GM21526 (cell line): ENCODE data around the gene PARP8.
"Not testable (repeated sequence)": the region's sequence is repeated elsewhere in the genome, so short reads cannot be mapped to it uniquely, and the experiment has no call there.

Experiments
- ATAC-seq: cut with Tn5 transposase; IDR thresholded peaks from one replicate; pipeline ENCODE4 v1.9.1; 2021; ENCODE audit warnings: moderate library complexity; ENCODE audit not compliant: unreplicated experiment, low FRiP score

Gene PARP8

DNA sequence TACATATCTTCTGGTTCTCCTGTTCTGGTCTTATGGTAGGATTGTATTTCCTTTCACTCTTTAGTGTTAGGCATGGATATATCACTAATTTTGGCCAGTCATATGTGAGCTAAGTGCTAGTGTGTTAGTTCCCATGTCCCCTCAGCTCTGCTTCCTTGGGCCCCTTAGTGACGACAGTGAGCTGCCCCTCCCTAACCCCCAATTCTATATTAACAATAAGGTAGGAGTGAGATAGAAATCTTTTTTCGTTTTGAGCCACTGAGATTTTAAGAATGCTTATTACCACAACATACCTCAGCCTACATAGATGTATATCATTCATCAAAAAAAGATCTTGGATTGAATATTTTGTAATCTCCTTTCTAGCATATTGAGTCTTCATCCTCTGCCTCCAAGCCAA is 100.5 kb downstream of the PARP8 start:
- no peak for ATAC-seq

DNA sequence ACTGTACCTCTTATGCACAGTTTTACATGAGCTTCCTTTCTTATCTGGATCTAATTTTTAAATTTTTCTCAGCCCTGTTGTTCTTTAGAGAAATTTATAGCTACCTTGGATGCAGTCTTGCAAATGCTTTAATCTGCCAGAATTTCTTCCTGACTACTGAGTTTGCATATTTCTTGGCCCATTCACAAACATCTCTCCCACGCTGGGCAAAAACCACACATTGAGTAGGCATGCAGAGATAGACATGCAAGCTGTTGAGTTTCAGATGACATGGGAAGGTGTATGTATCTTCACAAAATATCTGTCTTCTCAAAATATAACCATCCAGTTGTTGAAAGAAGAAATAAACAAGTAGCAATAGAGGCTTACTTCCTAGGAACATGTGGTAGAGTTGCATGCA is 101.2 kb downstream of the PARP8 start:
- ATAC-seq: no peak

DNA sequence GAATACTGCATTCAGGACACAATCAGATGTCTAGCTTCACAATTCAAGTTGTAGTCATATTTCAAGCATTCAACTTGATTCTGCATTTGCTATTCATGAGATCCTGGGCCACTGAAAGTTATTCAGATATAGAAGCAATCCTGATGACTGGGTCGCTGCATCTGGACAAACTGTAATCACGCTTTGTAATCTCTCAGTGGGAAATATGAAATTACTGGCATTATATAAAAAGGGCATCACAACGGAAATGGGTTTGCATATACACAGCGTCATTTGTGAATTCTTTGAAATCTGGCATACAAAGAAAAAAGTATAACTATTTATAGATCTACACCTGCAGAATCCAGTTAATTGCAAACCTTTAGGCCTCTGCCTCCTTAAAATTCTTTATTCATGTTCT is 102.2 kb downstream of the PARP8 start:
- ATAC-seq: no peak

DNA sequence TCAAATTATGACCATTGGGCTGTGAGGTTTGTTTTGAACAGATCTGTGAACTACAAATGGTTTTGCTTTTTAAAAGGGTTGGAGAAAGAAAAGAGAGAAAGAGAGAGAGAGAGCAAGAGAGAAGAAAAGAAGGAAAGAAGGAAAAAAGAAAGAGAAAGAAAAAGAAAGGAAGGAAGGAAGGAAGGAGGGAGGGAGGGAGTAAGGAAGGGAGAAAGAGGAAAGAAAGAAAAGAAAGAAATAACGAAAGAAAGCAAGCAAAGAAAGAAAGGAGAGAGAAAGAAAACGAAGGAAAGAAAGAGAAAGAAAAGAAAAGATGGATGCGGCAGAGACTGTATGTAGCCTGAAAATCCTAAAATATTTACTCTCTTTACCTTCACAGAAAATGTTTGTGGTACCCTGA is 104.0 kb downstream of the PARP8 start:
- ATAC-seq: no peak

DNA sequence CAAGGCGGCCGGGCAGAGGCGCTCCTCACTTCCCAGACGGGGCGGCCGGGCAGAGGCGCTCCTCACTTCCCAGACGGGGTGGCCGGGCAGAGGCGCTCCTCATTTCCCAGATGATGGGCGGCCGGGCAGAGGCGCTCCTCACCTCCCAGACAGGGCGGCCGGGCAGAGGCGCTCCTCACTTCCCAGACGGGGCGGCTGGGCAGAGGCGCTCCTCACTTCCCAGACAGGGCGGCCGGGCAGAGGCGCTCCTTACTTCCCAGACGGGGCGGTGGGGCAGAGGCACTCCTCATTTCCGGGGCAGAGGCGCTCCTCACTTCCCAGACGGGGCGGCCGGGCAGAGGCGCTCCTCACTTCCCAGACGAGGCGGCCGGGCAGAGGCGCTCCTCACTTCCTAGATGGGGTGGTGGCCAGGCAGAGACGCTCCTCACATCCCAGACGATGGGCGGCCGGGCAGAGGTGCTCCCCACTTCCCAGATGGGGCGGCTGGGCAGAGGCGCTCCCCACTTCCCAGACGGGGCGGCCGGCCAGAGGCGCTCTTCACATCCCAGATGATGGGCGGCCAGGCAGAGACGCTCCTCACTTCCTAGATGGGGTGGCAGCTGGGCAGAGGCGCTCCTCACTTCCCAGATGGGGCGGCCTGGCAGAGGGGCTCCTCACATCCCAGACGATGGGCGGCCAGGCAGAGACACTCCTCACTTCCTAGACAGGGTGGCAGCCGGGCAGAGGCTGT is 108.2 kb downstream of the PARP8 start:
- not testable (repeated sequence) for ATAC-seq

DNA sequence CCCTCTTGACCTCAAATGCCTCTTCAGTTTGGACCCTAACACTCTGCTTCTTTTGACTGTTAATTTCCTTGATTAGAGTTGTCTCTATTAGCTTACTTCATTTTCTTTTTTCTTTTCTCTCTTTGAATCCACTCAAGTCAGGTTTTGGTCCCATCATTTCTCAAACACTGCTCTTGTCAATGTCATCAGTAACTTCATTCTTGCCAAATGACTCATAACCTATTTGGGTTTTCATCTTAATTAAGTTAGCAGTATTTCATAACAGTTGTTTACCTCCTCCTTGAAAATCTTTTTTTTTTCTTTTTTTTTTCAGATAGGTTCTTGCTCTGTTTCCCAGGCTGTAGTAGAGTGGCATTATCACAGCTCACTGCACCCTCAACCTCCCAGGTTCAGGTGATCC is 119.6 kb downstream of the PARP8 start:
- no peak for ATAC-seq

DNA sequence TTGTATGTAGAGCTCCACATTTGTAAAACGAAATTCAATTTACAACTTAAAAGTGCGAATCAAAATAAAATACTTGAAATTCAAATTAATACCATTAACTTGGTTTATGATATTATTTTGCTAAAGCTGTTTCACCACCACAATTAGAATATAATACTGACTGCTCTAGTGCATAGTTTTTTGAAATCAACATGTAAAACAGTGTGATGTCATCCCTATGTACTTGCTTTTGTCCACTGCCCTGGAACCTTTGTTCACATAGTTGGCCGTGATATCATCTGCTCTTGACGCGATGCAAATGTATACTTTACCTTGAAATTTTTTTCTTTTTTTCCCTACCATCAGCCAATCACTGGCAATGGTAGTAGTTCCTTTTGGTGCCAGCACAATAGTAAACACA is 125.4 kb downstream of the PARP8 start:
- no peak for ATAC-seq

DNA sequence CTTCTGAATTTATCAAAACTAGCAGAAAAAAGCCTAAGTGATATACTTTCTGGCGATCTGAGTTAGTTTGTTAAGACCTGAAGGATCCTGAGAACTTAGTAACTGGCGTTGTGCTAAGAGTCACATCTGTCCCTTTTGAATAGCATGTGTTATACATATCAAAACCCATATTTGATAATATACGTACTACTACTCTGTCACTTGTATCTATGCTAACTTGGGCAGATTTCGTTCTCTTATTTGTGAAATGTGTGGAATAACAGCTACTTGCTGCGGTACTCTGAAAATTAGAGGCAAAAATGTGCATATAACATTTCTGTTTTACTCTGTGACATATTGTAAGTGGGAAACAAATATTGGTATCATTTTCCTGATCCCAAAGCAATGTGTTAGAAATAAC is 126.4 kb downstream of the PARP8 start:
- no peak for ATAC-seq

DNA sequence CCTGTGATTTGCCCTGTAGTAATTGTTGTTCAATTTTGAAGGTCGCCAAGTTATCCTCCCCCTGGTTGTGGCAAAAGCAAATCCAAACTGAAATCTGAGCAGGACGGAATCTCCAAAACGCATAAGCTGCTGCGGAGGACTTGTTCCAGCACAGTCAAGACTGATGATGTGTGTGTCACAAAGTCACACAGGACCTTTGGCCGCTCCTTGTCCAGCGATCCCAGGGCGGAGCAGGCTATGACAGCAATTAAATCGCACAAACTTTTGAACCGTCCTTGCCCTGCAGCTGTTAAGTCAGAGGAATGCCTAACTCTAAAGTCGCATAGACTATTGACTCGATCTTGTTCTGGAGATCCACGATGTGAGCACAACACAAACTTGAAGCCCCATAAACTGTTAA is 128.4 kb downstream of the PARP8 start:
- no peak for ATAC-seq

DNA sequence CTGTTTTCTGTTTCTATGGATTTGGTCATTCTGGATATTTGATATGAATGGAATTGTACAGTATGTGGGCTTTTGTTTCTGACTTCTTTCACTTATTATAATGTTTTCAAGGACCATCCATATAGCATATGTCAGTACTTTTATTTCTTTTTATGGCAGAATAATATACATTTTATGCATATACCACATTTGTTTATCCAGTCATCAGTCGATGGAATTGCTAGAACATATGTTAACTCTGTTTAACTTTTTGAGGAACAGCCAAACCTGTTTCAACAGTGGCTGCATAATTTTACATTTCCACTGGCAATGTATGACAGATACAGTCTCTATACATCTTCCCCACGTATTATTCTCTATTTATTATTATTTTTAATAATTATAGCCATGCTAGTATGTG is 131.6 kb downstream of the PARP8 start:
- no peak for ATAC-seq

DNA sequence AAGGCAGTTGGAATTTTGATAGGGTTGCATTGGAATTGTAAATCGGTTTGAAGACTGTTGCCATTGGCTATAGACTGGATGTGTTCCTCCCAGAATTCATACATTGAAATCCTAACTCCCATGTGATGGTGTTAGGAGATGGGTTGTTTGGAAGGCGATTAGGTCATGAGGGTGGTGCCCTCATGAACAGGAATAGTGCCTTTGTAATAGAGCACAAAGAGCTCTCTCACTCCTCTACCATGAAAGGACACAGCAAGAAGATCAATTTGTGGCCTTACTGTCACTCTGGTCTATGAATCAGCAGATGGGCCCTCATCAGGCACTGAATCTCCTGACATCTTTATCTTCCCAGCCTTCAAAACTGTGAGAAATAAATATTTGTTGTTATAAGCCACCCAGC is 133.2 kb downstream of the PARP8 start:
- no peak for ATAC-seq

DNA sequence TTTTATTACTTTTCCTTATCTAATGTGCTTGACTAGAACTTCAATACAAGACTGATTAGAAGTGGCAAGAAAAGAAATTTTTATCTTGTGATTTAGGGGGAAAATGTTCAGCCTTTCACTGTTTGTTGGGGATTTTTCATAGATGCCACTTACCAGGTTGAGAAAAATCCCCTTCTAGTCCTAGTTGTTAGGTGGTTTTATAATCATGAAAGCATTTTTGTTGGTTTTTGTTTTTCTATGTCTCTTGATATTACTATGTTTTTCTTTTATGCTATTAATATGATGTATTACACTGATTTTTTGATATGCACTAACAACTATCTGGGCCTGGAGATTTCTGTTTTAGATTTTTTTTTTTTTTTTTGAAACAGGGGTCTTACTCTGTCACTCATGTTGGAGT is 134.0 kb downstream of the PARP8 start:
- ATAC-seq: no peak

DNA sequence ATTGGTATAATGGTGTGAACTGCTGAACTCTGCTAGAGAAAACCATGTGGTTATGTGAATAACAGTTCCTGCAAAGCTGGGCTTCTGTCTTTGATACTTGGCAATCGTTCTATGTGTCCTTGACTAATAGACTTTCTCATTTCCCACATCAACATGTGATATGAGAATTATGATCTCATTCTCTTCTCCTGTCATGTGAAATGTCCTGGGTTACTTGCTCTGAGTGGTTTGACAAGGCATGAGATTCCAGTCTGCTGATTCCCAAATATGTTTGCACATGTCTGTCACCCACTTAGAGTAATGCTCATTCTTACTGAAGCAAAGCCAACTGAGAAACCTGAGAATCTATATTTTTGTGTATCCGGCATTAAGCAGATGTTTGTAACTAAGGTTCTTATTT is 141.2 kb downstream of the PARP8 start:
- ATAC-seq: no peak

DNA sequence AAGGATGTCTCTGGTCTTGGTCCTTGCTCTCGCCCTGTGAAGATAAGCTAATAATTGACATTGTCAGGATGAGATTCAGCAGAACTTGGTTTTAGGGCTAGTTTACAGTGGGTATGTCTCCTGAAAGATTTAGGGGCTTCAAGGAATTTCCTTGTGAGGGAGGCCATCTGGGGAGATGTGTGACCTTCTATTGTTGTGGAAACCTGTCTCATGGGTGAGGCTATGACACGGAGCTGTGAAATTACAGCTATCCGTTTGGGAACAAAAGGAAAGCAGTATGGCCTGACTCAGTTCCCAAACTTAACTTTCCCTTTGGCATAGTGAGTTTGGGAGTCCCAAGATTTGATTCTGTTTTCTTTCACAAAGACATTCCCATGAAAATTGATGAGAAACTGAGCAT is 142.0 kb downstream of the PARP8 start:
- ATAC-seq: no peak

DNA sequence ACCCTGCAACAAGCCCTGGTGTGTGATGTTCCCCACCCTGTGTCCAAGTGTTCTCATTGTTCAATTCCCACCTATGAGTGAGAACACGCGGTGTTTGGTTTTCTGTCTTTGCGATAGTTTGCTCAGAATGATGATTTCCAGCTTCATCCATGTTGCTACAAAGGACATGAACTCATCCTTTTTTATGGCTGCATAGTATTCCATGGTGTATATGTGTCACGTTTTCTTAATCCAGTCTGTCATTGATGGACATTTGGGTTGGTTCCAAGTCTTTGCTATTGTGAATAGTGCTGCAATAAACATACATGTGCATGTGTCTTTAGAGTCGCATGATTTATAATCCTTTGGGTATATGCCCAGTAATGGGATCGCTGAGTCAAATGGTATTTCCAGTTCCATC is 145.3 kb downstream of the PARP8 start:
- ATAC-seq: not testable (repeated sequence)

DNA sequence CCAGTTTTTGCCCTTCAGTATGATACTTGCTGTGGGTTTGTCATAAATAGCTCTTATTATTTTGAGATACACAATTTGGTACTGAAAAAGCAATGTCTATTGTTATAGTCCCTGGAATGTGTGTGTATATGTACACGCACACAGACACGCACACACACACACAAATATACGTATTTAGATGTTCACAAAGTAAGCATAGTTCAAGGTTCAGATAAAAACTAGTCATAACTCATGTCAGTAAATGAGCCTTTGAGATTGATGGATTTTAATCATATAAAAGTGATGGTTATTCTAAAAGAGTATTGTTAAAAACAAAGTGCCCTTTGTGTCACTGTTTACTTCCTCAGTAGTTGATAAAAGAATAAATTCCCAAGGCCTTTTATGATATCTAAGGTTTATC is 147.3 kb downstream of the PARP8 start:
- no peak for ATAC-seq

DNA sequence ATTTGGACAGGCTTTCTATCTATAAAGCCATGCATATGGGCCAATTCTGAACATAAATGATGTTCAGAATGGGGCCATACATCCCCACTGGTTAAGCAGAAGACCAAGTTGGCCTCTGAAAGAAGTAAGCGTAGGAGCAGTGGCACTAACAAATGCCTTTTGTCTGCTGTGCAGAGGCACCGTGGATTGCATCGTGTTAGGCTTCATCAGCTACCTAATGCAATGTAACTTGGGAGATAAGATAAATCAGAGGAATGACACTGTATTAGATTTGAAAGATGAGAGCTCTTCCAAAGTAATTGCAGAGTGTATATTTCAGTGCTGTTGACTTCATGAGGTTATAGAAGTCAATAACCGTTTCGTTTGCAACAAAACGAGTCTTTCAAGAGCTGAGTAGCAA is 148.1 kb downstream of the PARP8 start:
- ATAC-seq: no peak

DNA sequence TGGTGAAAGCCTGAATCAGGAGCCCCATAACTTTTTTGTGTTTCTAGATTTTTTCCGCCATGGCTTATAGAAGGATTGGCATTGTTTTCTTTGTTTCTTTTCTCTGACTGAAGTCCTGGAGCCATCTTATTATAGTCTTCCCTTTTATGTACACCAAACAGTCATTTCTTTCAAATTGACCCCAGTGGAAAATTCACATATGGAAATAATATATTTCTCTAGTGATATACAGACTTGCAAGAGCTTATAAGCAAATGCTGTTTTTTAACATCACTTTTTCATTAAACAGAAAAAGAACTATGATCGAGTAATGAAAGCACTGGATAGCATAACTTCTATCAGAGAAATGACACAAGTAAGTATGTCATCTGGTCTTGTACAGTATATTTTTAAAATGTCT is 155.6 kb downstream of the PARP8 start:
- no peak for ATAC-seq

DNA sequence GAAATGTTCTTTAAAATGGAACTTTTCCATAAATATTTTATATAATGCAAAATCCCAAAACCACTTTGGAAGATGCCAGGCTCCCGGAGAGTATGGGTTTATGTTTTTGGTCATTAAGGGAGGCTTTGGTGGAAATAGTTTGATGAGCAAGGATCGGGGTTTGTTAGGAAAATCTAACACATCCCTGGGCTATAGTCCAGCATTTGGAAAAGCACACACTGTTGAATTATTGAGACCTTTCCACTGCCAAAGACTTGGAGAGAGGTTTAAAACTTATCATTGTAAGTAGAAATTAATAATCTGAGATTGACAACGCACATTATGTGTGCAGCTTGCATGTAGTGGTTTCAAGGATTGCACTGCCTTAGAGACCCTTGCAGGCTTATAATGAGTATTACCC is 156.3 kb downstream of the PARP8 start:
- ATAC-seq: no peak

DNA sequence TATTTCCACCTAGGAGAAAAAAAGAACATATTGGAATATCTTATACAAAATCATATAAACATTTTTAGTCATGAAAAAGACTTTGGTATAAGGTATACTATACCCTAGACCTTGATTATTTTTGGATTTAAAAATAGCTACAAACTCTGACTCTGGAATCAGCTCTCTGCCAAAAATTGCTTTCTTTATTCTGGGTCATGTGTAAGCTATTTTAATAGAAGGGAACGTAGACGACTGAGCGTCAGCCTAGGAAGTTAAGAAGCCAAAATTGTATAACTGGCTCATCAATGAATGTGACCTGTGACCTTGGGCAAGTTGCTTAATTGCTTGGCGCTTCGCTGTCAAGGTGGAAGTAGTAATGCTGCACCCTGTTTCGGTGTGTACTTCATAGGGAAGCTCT is 157.1 kb downstream of the PARP8 start:
- ATAC-seq: no peak

DNA sequence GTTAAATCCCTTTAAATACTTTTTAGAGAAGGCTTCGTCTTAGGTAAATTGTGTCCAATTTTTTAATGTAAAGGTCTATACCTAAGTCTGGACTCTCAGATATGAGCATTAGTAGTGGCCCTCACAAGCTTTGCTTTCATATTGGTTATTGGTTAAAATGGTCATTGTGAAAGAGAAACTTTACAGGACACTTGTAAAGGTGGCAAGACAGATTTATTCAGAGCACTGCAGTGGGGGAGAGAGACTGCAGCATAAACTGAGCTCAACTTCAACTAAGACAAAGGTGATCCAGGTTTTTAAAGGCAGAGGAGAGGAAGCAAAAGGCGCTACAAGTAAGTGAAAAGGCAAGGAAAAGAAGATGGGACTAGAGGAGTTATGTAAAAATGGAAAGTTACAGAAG is 157.7 kb downstream of the PARP8 start:
- ATAC-seq: no peak

DNA sequence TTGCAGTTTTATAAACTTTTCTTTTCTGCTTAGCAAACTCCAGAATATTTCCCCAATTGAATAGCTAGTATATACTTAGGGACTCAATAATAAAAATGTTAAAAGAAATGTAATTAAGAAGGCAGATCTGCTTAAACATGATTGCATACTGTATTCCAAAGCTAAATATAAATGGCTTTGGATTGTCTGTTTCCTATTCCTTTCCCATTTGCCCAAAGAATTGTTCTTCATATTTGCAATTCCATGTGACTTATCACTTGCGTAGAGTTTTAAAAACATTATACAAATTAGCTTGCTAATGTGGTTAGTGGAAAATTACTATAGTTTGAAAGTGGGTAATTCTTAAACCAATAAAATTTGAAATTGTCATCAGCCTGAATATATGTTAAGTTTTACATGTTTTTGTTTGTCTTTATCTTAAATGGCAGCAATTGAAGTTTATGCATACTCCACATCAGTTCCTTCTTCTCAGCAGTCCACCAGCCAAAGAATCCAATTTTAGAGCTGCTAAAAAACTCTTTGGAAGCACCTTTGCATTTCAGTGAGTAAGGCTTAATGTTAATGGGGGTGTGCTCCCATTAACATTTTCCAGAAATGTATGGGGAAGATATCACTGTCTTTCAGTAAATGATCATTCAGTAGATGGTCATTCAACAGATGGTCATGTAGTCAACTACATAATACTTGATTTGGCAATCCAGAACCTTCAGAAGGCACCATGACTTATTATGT is 161.2 kb downstream of the PARP8 start:
- no peak for ATAC-seq
